HuH-7.5 (cell line): ENCODE results near the gene MAP3K9.
"Not testable (repeated sequence)": the region's sequence is repeated elsewhere in the genome, so short reads cannot be mapped to it uniquely, and the experiment has no call there.

Experiments
- DNase-seq: peaks from one replicate; pipeline ENCODE4 v3.0.0; 2011; ENCODE audit warnings: low spot score

The MAP3K9 gene

DNA sequence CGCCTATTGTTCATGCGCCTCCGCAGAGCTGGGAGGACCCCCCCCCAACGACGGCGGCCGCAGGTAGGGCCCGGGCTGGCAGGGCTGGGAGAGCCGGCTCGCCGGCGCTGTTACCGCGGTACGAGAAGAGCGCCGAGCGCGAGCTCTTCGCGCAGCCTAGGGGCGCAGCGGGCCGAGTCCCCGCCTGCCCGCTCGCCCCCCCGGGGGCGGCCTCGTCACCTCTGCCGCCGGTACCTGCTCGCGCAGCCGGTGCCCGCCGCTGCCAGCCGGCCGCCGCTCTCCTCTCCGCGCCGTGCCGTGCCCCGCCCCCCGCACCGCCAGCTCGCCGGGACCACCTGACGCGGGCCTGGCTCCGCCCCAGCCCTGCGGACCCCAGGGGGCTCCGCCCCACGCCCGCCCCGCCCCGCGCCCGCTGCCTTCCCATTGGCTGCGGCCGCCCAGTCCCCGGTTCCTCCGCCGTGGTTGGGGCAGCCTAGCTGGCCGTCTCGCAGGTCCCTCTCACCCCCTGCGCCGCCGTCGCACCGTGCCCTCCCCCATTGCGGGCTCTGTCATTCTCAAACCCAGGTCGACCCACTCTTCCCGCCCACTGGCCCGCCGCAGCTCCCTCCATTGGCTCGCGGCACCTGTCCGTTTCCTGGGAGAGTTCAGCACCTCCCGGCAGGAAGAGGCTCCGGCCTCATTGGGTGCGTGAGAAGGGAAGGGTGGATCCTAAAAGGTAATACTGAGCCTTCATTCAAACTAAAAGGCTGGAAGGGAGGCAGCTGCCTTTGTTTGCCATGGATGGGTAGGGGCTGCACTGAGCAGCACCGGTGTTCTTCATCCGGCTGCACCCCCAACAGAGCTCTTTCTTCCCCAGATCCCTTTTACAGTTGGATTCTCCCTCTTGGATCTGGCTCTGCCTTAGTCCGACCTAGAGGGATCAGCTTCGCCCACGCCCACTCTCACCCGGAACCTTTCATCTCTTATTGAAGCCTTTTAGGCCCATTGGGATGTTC, at the start of gene MAP3K9:
Gene MAP3K9, minus strand, starts transcription at position 289 of the 995 bp plus-strand sequence. CDS start 342 bp downstream, outside the sequence.
- DNase-seq: peak; percentile 90

GRCh38 chr14:70858641-70859040, 49.3 kb upstream of the MAP3K9 start:
- no peak for DNase-seq

- no peak for DNase-seq
These were observed 48.2 kb upstream of the MAP3K9 start for GRCh38 chr14:70857496-70857890.

DNA sequence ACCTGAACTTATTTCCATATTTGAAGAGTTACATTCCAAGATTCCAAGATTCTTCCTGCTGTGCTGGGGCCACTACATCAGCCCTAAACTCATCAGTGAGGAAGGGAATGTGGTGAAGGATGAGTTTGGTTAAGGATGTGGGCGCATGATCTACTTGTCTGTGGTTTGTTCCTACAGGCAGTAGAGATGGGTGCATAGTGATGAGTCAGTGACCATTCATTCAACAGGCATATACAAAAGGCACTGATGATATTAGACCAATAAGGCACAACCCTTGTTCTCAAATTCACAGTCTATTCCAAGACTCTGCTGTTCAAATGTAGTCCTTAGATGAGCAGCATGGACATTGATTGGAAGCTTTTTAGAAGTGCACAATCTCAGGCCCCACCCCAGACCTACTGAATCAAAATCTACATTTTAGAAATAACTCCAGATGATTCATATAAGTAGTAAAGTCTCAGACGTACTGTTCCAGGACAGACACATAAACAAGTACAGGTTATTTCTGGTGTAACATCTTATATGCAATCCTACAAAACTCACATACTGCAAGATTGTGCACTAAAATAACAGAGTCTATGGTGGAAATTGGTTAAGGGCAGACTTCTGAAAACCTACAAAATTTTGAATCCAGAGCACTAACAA, 47.7 kb upstream of the MAP3K9 start:
- DNase-seq: no peak

GRCh38 chr14:70855486-70855885, 46.2 kb upstream of the MAP3K9 start:
- DNase-seq: no peak

- not testable (repeated sequence) for DNase-seq
These were observed 44.3 kb upstream of the MAP3K9 start for GRCh38 chr14:70853658-70854057.

GRCh38 chr14:70847406-70848090, 38.2 kb upstream of the MAP3K9 start:
- no peak for DNase-seq

DNA sequence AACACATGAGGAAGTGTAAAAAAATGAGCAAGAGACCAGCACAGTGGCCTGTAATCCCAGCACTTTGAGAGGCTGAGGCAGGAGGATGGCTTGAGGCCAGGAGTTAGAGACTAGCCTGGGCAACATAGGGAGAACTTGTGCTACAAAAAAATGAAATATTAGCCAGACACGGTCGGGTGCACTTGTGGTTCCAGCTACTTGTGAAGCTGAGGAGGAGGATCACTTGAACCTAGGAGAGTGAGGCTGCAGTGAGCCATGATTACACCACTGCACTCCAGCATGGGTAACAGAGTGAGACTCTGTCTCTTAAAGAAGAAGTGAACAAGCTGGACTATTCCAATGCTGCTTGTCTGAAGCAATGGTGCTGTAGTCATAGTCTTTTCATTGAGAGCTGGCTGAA, 36.3 kb upstream of the MAP3K9 start:
- no peak for DNase-seq

DNA sequence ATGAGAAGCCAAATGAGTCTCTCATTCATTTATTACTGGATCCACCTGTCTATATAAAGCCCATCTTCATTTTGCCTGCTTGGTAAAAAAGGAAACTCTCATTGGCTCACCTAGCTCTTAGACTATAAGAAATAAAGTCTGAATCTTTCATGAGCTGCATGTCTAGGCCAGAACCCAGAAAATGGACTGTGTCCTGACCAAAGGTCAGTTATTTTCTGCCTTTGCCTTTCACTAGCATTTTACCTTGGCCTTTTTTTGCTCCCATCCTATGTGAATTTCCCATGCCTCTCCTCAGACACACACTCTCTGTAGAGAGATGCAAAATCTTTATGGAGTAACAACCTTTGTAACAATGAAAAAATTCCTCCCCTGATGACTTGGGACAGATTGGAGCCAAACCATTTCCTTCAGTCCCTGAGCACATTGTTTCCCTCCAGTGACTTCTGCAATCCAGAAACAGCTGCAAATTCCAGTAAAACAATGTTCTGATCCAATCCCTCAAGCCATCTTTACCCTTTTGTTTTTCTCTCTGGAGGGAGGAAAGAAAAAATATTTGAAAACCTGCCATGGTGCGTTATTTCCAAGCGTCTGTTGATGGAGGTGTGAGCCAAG, 33.6 kb upstream of the MAP3K9 start:
- DNase-seq: no peak

- no peak for DNase-seq
These were observed 28.8 kb upstream of the MAP3K9 start for GRCh38 chr14:70838076-70838475.

DNA sequence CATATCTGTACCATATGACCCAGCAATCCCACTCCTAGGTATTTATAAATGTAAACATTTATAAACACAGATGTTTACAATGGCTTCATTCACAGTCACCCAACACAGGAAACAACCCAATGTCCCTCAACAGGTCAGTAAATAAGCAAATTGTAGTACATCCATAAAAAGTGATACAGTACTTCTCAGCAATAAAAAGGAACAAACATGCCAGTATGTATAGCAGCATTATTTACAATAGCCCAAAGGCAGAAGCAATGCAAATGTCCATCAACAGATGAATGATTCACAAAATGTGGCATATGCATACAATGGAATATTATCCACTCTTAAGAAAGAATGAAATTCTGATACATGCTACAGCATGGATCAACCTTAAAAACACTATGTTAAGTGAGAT, 27.6 kb upstream of the MAP3K9 start:
- DNase-seq: no peak

DNA sequence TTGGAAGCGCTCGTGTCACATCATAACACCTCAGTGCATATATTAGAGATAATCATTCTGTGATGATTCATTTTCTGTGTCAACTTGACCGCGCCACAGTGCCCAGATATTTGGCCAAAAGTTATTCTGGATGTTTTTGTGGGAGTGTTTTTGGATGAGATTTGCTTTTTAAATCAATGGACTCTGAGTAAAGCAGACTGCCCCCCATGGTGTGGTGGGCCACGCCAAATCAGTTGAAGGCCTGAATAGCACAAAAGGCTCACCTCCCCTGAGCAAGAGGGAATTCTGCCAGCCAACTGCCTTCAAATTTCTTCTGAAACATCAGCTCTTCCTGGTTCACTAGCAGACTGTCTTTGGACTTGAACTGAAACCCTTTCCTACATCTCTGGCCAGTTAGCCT, 24.6 kb upstream of the MAP3K9 start:
- no peak for DNase-seq

DNA sequence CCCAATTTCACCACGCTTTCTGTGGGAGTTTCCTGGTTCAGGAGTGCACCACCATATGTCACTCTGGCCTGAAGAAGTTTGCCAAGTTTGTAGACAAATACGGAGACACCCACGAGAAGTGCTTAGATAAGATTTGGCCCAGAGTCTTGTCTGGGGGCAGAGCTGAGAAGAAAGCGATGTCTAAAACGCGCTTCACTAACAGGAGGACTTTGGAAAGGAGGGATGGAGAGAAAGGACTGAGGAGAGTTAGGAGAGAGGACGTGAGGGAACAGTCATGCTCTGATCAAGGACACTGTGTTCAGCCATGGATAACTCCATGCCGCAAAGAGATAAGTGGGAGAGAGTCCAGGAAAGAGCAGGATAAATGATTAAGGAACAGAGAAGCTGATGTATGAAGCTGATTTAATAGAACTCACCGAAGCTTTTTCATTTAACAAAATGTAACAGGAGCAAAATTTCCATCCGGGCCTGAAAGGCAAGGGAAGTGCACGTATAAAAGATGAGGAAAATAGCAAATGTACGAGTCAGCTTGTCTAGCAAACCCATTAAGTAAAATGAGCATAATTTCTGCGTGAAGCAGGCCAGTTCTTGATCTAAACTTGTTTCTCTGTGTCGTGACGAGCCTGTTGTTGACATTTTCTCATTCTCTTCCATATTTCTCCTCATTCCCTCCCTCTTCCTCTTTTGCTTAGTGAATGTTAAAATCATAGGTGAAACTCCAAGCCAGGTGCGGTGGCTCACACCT, 23.4 kb upstream of the MAP3K9 start:
- DNase-seq: no peak

DNA sequence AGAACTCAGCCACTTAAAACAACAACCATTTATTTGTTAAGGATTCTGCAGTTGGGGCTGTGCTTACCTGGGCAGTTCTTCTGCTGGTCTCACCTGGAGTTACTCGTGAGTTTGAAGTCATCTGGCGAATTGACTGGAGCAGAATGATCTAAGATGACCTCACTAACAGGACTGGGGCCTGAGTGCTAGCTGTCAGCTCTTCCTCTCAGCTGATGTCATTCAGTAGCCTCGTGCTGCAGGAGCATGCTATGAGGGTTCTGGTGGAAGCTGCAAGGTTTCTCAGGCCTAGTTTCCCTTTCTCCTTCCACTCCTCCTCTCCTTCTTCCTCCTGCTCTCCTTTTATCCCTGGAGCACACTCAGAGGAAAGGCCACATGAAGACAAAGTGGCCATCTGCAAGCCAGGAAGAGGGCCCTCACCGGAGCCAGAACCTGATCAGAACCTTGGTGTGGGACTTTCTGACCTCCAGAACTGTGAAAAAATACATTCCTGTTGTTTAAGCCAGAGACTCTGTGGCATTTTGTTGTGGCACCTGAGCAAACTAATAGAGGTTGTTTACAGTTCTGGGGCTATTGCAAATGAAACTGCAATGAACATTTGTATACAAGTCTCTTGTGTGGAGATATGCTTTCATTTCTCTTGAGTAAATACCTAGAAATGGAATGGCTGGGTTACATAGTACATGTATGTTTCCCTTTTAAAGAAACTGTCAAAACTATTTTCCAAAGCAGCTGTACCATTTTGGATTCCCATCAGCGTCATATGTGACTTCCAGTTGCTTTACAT, 21.9 kb upstream of the MAP3K9 start:
- no peak for DNase-seq

DNA sequence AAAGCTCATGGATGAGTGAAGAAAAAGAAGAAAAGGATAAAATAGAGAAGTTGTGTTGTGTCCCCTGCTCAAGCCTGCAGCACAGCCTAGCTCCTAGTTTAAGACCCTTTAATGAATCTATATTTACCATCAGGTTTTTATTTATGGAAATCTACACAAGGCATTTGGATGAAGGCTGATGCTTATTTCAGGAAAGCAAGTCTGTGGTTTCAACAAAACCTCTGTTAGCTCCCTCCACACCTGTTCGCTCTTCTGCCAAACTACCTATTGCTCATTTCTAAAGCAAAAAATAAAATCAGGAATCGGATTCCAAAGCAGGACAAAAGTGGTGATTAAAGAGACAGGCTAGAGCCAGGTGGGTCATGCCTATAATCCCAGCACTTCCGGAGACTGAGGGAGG, 18.9 kb upstream of the MAP3K9 start:
- no peak for DNase-seq

DNA sequence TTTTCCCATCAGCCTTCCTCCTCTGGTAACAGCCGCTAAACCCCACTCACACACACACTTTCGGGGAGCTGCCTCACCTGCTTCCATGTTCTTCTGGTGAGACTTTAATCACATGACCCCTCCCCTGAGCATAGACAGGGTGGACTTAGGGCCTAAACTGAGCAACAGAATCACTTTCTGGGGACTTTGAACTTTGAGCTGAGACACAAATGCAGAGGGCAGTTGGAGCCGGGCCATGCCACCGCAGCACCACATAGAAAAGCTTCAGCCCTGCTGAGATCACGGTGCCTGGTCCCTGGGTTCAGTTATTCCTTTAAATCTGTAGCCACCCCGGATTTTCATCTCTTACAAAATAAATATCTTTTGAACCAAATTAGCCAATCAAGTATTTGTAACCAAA, 18.4 kb upstream of the MAP3K9 start:
- no peak for DNase-seq

GRCh38 chr14:70827347-70827746, 18.0 kb upstream of the MAP3K9 start:
- no peak for DNase-seq

DNA sequence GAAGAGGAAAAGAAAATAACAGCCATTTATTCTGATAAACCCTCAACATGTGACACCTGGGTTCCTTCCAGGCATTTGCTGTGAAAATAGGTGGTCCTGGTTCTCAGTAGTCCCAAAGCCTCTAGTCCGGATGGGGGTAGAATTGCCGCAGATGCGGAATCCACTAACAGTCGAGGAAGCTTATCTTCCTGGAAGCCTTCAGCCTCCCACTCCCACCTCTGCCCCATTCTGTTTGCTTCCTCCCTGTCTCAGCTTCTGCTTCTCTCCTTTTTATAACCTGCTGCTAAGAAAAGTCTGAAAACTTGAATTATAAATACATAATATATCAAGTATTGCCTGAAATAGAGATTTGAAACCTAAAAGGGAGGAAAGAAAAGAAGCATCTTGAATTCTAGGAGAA, 14.0 kb upstream of the MAP3K9 start:
- no peak for DNase-seq

DNA sequence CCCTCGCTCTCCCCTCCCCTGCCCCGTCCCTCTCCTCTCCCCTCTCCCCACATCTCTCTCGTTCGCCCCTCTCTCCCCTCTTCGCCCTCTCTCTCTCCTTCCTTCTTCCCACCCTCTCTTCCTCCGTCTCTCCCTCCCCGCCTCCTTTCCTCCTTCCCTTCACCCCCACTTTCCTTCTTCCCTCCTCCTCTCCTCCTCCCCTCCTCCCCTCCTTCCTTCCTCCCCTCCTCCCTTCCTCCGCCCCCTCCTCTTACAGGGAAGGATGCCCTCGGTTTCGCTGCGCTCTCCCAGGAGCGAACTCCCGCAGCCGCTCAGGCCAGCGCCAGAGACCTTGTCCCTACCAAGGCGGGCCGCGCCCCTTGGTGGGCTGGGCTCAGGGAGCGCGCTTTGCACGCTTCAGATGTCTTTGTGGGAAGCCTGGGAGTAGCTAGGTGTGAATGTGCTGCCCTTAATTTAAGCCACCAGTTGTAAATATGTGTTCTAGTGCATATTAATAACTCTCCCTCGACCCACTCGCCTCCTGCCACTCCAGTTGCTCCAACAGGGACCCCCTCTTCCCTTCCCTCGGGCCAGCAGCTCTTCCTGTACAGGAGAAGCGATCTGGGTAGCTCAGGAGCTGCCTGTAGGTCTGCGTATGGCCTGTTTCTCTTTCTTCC, 13.3 kb upstream of the MAP3K9 start:
- peak; percentile 34 for DNase-seq
